ENCODE results near the gene HDLBP.

HDLBP gene

DNA sequence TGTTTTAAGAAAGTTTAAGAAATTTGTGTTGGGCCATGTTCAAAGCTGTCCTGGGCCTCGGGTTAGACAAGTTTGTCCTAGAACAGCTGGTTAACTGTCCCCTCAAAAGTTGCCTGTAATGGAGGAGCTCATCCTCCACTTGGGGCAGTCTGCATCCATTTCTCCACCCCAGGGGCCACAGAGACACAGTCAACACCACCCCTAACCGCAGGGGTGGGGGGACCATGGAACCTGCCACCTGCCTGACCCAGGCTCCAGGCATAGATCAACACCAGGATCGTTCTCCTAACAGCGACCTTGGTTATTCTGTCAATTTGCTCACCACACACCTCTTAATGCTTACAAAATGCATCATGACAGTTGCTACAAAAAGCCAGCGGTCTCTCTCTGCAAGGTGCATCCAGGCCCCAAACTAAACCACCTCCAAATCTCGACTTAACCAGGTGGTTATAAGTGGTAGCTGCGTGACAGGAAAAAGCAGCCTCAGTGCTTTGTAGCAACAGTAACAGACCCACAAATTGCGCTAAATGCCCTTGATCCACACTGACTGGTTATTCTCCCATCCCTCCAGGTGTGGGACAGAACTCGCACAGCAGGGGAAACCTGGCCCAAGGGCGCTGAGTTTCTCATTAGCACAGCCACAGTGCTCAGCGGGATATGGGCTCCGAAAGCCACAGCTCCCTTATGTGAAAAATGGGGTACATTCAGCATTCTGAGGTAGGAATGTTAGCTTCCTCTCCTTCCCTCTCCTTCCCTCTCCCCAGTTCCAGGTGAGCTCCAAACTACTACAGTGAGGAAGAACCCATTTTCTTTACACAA is 48.0 kb downstream of the HDLBP start:
- Histone ChIP-seq H3K4me3 (ENCODE audit: low read length in 2 of 2) (no peak overlapping the region), H3K4me1 (ENCODE audit: control insufficient read depth, insufficient read depth, low read length) (peaks cover 24% of the 10 kb centered on the region), H3K27me3 (ENCODE audit: control insufficient read depth in 1 of 2, insufficient read depth in 2 of 2, low read length in 2 of 2) (no peaks in the 10 kb centered on the region), H3K36me3 (ENCODE audit: control insufficient read depth in 2 of 2, insufficient read depth in 2 of 2, low read length in 2 of 2) (peaks cover 32 to 36% of the 10 kb centered on the region in 2 donors), H3K9me3 (ENCODE audit: control insufficient read depth in 2 of 2, low read length in 2 of 2) (no peaks in the 10 kb centered on the region), H3K9ac (ENCODE audit: low read length in 2 of 2) (no peak overlapping the region), H3K27ac (ENCODE audit: low read length) (no peak overlapping the region)

DNA sequence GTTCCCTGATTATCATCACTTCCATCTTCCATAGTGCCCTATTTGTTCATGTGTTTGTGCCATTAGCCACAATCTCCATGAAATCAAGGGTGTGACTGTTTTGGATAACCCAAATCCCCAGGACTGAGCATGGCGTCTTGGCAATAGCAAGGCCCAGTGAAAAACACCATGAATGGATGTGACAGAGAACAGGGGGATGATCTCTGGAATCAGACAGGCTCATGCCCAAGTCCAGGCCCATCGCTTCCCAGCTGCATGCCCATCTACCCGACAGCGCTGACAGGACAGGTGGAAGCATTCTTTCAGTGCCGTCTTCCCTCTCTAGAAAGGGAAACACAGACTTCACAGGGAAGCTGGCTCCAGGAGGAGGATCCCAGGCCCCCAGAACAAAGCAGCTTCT is 50.0 kb downstream of the HDLBP start:
- H3K27me3 ChIP-seq (ENCODE audit: control insufficient read depth in 1 of 2, insufficient read depth in 2 of 2, low read length in 2 of 2): no peaks in the 10 kb centered on the region
- H3K27ac ChIP-seq (ENCODE audit: low read length): no peak overlapping the region
- peaks cover 46 to 52% of the 10 kb centered on the region in 2 donors for H3K36me3 ChIP-seq (ENCODE audit: control insufficient read depth in 2 of 2, insufficient read depth in 2 of 2, low read length in 2 of 2)
- no peak overlapping the region for H3K9ac ChIP-seq (ENCODE audit: low read length in 2 of 2)
- no peaks in the 10 kb centered on the region for H3K9me3 ChIP-seq (ENCODE audit: control insufficient read depth in 2 of 2, low read length in 2 of 2)
- H3K4me3 ChIP-seq (ENCODE audit: low read length in 2 of 2): no peak overlapping the region
- peaks cover 15% of the 10 kb centered on the region for H3K4me1 ChIP-seq (ENCODE audit: control insufficient read depth, insufficient read depth, low read length)

DNA sequence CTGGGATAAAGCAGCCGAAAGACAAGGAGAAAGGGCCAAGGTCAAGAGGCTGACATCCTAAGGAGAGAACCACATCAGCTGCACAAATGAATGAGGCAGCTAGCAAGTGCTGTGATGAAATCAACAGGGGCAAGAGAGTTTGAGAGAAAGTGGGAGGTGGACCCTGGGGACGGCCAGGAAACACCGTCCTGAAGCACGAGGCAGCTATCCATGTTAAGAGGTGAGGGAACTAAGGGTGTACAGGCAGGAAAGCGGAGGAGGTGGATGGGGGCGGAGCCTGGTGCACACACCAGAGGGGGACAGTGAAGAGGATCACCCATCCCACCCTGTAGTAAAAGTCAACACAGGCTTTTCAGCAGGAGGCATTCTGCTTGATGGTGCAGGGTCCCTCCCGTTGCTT is 52.4 kb downstream of the HDLBP start:
- Histone ChIP-seq H3K27ac (ENCODE audit: low read length) (no peak overlapping the region), H3K36me3 (ENCODE audit: control insufficient read depth in 2 of 2, insufficient read depth in 2 of 2, low read length in 2 of 2) (peaks cover 50 to 58% of the 10 kb centered on the region in 2 donors), H3K4me1 (ENCODE audit: control insufficient read depth, insufficient read depth, low read length) (no peaks in the 10 kb centered on the region), H3K27me3 (ENCODE audit: control insufficient read depth in 1 of 2, insufficient read depth in 2 of 2, low read length in 2 of 2) (no peaks in the 10 kb centered on the region), H3K9ac (ENCODE audit: low read length in 2 of 2) (no peak overlapping the region), H3K4me3 (ENCODE audit: low read length in 2 of 2) (no peak overlapping the region), H3K9me3 (ENCODE audit: control insufficient read depth in 2 of 2, low read length in 2 of 2) (no peaks in the 10 kb centered on the region)

DNA sequence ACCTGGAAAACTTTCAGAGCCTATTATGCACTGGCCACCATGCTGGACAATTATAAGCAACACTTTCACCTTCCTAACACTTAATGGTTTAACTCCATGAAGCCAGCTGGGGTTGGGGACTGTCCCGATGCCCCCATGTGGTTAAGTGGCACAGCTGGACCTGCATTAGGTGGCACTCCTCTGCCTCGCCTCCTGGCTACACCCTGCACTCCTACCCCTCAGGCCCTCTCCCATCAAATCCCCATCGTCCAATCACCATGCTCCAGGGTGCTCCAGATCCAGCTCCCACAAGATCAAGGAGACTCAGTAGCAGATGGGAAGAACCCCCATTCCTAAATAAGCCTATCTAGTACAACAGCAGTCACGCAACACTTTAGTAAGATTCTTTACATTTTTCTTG is 53.8 kb downstream of the HDLBP start:
- Histone ChIP-seq H3K9ac (ENCODE audit: low read length in 2 of 2) (no peak overlapping the region), H3K4me1 (ENCODE audit: control insufficient read depth, insufficient read depth, low read length) (no peaks in the 10 kb centered on the region), H3K27ac (ENCODE audit: low read length) (no peak overlapping the region), H3K36me3 (ENCODE audit: control insufficient read depth in 2 of 2, insufficient read depth in 2 of 2, low read length in 2 of 2) (peaks cover 46 to 55% of the 10 kb centered on the region in 2 donors), H3K27me3 (ENCODE audit: control insufficient read depth in 1 of 2, insufficient read depth in 2 of 2, low read length in 2 of 2) (no peaks in the 10 kb centered on the region), H3K4me3 (ENCODE audit: low read length in 2 of 2) (no peak overlapping the region), H3K9me3 (ENCODE audit: control insufficient read depth in 2 of 2, low read length in 2 of 2) (no peaks in the 10 kb centered on the region)

DNA sequence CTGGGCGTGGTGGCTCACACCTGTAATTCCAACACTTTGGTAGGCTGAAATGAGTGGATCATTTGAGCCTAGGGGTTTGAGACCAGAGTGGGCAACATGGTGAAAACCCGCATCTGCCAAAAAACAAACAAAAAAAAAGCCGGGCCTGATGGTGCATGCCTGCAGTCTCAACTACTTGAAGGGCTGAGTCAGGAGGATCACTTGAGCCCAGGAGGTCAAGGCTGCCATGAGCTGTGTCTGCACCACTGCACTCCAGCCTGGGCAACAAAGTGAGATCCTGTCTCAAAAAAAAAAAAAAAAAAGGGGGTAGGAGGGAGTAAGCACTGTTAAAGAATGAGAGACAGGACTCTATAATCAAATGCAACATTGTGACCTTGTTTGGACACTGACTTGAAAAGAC is 54.6 kb downstream of the HDLBP start:
- Histone ChIP-seq H3K9ac (ENCODE audit: low read length in 2 of 2) (no peak overlapping the region), H3K4me3 (ENCODE audit: low read length in 2 of 2) (no peak overlapping the region), H3K9me3 (ENCODE audit: control insufficient read depth in 2 of 2, low read length in 2 of 2) (no peaks in the 10 kb centered on the region), H3K27me3 (ENCODE audit: control insufficient read depth in 1 of 2, insufficient read depth in 2 of 2, low read length in 2 of 2) (no peaks in the 10 kb centered on the region), H3K36me3 (ENCODE audit: control insufficient read depth in 2 of 2, insufficient read depth in 2 of 2, low read length in 2 of 2) (peaks cover 49 to 57% of the 10 kb centered on the region in 2 donors), H3K27ac (ENCODE audit: low read length) (no peak overlapping the region), H3K4me1 (ENCODE audit: control insufficient read depth, insufficient read depth, low read length) (no peaks in the 10 kb centered on the region)

DNA sequence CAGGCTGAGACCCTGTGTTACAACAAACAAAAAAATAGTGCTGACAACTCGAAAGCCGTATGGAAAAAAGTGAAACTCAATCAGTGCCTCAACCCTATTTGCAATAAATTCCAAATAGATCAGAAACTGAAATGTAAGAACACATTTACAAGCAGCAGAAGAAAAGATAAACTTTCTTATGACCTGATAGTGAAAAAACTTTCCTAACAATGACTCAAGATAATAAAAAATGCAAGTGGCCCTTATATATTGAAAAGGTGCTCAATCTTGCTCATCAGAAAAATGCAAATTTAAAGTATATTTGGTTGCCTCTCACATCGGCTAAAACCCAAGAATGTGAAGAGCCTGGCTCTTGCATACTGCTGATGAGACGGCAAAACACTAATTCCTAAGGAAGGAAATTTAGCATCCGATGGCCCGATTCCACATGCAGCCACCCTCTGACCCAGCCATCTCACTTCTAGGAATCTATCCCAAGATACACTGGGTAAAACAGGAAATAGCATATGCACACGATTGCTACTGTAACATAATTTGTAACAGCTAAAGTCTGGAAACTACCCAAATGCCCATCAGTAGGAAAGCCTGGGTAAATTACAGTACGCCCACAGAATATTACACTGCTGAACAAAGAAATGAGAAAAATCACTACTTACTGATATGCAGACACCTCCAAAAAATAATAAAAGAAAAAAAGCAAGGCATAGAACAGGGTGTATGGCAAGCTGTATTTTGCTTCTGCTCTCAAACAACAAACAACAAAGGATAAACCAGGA is 56.8 kb downstream of the HDLBP start:
- Histone ChIP-seq H3K9ac (ENCODE audit: low read length in 2 of 2) (no peak overlapping the region), H3K4me3 (ENCODE audit: low read length in 2 of 2) (no peak overlapping the region), H3K27me3 (ENCODE audit: control insufficient read depth in 1 of 2, insufficient read depth in 2 of 2, low read length in 2 of 2) (no peaks in the 10 kb centered on the region), H3K27ac (ENCODE audit: low read length) (no peak overlapping the region), H3K9me3 (ENCODE audit: control insufficient read depth in 2 of 2, low read length in 2 of 2) (no peaks in the 10 kb centered on the region), H3K4me1 (ENCODE audit: control insufficient read depth, insufficient read depth, low read length) (no peaks in the 10 kb centered on the region), H3K36me3 (ENCODE audit: control insufficient read depth in 2 of 2, insufficient read depth in 2 of 2, low read length in 2 of 2) (peaks cover 59 to 63% of the 10 kb centered on the region in 2 donors)

DNA sequence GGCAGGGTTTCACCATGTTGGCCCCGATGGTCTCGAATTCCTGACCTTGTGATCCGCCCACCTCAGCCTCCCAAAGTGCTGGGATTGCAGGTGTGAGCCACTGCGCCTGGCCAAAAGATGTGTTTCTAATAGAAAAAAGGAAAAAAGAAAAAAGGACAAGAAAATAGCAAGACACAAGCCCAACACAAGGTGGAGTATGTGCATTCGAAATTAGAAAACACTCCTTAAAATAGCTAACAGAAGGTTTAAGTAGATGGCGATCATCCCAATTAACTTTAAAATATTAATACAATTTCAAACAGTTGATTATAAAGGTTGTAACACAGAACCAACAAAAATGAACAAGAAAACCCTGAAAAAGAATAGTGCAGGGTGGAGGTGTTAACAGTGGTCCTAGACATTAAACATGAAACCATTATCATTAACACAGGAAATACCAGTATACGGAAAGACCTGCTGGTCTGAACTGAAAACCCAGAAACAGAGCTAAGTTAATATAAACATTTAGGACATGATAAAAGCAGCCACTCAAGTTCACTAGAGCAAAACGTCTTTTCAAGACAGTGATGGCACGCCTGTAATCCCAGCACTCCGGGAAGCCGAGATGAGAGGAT is 57.9 kb downstream of the HDLBP start:
- Histone ChIP-seq H3K4me3 (ENCODE audit: low read length in 2 of 2) (no peak overlapping the region), H3K9me3 (ENCODE audit: control insufficient read depth in 2 of 2, low read length in 2 of 2) (no peaks in the 10 kb centered on the region), H3K27me3 (ENCODE audit: control insufficient read depth in 1 of 2, insufficient read depth in 2 of 2, low read length in 2 of 2) (no peaks in the 10 kb centered on the region), H3K4me1 (ENCODE audit: control insufficient read depth, insufficient read depth, low read length) (no peaks in the 10 kb centered on the region), H3K36me3 (ENCODE audit: control insufficient read depth in 2 of 2, insufficient read depth in 2 of 2, low read length in 2 of 2) (peaks cover 59 to 64% of the 10 kb centered on the region in 2 donors), H3K9ac (ENCODE audit: low read length in 2 of 2) (no peak overlapping the region), H3K27ac (ENCODE audit: low read length) (no peak overlapping the region)

DNA sequence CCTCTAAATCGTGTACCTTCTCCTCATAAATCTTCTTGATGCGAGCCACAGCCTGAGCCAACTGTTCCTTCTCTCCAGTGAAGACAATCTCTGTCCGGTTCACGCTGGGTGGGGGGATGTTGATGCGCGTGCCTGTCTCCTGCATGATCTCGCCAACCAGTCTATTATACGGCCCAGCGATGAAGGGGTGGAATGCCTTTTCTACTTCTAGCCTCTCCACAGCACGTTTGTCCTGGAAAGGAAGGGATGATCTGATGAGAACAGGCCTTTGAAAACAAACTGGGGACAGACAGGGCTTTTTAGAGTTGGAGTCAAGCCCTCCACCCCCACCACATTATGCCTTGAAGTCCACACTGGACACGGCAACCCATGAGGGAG is 59.3 kb downstream of the HDLBP start:
- Histone ChIP-seq H3K4me3 (ENCODE audit: low read length in 2 of 2) (no peak overlapping the region), H3K27ac (ENCODE audit: low read length) (no peak overlapping the region), H3K4me1 (ENCODE audit: control insufficient read depth, insufficient read depth, low read length) (no peaks in the 10 kb centered on the region), H3K9me3 (ENCODE audit: control insufficient read depth in 2 of 2, low read length in 2 of 2) (no peaks in the 10 kb centered on the region), H3K27me3 (ENCODE audit: control insufficient read depth in 1 of 2, insufficient read depth in 2 of 2, low read length in 2 of 2) (no peaks in the 10 kb centered on the region), H3K9ac (ENCODE audit: low read length in 2 of 2) (peak overlapping the region in 1 of 2 donors; percentile 5), H3K36me3 (ENCODE audit: control insufficient read depth in 2 of 2, insufficient read depth in 2 of 2, low read length in 2 of 2) (peaks cover 55 to 63% of the 10 kb centered on the region in 2 donors)

DNA sequence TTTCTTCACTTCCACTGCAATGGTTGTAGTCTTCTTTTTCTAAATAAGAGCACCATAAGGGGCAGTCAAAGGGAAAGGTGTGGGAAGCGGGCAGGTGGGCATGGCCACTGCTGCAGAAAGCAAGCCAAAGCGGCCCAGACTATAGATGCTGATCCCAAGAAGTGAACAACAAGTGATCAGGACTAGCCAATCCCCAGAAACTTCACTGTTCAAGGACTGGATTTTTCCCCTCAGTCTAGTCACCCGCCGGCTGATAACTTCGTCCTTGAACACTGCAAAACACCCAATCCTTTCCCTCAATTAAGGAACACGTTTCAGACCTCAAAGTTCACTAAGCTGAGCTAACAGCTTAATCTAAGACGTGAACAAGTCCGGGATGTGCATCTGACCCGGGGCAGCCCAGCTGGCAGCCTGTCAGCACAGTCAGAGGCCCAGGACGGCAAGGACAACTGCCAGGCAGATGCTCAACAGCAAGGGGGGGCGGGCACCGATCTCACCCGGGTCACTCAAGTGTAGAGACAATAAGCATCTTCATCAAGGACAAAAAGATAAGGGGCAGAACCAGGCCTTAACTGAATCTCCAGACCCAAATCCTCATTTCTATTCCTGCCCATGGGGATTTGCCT is 59.8 kb downstream of the HDLBP start:
- Histone ChIP-seq H3K4me3 (ENCODE audit: low read length in 2 of 2) (no peak overlapping the region), H3K9me3 (ENCODE audit: control insufficient read depth in 2 of 2, low read length in 2 of 2) (no peaks in the 10 kb centered on the region), H3K36me3 (ENCODE audit: control insufficient read depth in 2 of 2, insufficient read depth in 2 of 2, low read length in 2 of 2) (peaks cover 56 to 66% of the 10 kb centered on the region in 2 donors), H3K27me3 (ENCODE audit: control insufficient read depth in 1 of 2, insufficient read depth in 2 of 2, low read length in 2 of 2) (no peaks in the 10 kb centered on the region), H3K27ac (ENCODE audit: low read length) (no peak overlapping the region), H3K4me1 (ENCODE audit: control insufficient read depth, insufficient read depth, low read length) (no peaks in the 10 kb centered on the region), H3K9ac (ENCODE audit: low read length in 2 of 2) (peak overlapping the region in 1 of 2 donors; percentile 5)

DNA sequence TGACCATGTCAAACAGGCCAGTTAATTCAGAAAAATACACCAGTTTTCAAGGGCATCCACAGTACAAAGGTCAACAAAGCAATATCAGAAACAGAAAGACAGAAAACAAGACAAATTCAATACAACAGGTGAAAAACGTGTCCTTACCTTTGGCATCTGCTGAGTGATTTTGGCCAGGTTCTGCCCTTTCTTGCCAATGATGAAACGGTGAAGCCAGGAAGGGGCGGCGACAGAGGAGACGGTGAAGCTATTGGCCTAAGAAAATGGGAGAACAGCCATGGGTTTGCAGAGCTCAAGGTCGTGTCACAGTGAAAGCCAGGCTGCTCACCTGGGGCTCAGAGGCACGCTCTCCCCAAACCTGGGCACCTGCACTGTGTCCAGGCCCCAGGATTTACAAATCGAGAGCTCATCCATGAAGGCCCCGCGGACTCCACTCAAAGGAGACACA is 60.5 kb downstream of the HDLBP start:
- no peaks in the 10 kb centered on the region for H3K4me1 ChIP-seq (ENCODE audit: control insufficient read depth, insufficient read depth, low read length)
- no peak overlapping the region for H3K27ac ChIP-seq (ENCODE audit: low read length)
- no peak overlapping the region for H3K4me3 ChIP-seq (ENCODE audit: low read length in 2 of 2)
- no peaks in the 10 kb centered on the region for H3K27me3 ChIP-seq (ENCODE audit: control insufficient read depth in 1 of 2, insufficient read depth in 2 of 2, low read length in 2 of 2)
- H3K36me3 ChIP-seq (ENCODE audit: control insufficient read depth in 2 of 2, insufficient read depth in 2 of 2, low read length in 2 of 2): peaks cover 57 to 69% of the 10 kb centered on the region in 2 donors
- no peaks in the 10 kb centered on the region for H3K9me3 ChIP-seq (ENCODE audit: control insufficient read depth in 2 of 2, low read length in 2 of 2)
- no peak overlapping the region for H3K9ac ChIP-seq (ENCODE audit: low read length in 2 of 2)
